SK-N-MC (cell line): Measurements from ENCODE around the gene ZNF526.

Experiments
- EZH2 ChIP-seq: fragments of 200-600 bp; sonication (generic); IDR thresholded peaks from one replicate; pipeline ENCODE4 v1.6.1; 2017; ENCODE audit warnings: antibody characterized with exemption
- POLR2AphosphoS5 ChIP-seq: IDR thresholded peaks from 2 replicates; pipeline ENCODE4 v1.6.1; 2012; ENCODE audit warnings: mild to moderate bottlenecking, low read depth, low read length, borderline replicate concordance

DNA sequence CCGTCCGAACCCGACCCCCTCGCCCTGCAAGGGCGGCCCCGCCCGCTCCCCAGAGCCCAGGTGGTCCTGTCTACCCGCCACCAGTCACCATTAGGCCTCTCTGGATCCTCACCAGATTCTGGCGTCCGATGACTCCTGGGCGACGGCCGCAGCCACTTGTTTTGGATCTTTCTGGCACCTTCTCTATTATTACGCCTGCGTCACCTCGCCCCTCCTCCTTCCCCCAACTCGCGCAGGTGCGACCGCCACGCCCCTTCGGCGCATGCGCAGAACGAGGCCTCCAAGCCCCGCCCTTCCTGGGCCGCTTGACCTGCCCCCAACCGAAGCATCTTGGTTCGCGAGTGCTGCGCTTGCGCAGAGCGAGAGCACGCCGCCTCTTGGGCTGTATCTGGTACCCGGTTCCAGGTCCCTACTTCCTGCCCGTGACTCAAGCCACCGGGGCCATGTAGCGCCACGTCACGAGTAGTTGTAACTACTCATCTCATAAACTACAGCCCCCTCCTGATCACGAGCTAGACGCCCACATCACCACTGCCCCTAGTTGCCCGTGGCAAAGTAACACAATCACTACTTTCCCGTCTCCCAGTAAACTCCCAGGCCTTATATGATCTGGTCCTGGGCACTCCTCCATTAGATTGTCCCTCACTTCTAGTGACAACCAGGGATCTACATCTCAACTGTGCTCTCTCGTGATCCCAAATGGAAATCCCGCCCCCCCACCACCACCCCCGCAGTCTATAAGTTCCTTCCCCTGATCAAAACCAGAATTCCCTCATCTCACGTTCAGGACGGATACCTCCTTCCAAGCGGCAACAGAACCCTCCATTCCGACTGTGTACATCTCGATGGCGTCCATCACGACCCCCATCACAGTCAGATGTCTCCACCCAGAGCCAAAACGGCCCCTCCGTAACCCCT is 2.3 kb upstream of the ZNF526 start, which contains the start of gene DEDD2:
- no peak for TF ChIP-seq EZH2
- peak; percentile 73; the same call in 1 of the 2 replicates for TF ChIP-seq POLR2AphosphoS5
